ENCODE data around the gene CNOT3. TPM values are rescaled to one million over a fixed set of nuclear protein-coding genes. Genes with fewer than 3 reads are reported as not detected.
A peak's percentile ranks its signal among the peaks of the same experiment; 100 is the strongest.

CNOT3 gene
- total RNA-seq, 1 donor = 9.8 TPM

DNA sequence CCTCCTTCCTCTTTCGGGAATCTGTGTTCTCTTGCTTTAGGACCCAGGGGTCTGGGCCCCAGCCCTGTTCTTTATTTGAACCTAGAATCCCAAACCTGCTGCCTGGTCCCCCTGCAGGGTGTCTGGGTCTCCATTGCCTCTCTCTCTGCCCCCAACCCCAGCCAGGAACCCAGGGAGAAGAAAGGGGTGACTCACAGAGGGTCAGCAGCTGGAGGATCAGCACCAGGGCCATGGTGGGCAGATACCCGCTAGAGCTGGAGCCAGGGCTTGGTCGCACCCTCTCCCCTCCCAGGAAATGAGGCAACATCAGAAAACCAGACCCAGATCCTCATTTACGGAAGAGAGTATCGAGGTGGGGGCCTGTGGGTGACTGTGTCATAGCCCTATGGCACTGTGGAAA, 37.0 kb upstream of the CNOT3 start, which contains the start of gene OSCAR:
TSS of gene OSCAR (minus strand) at position 243 of the 400 bp plus-strand sequence. CDS start at position 232, 11 bp downstream.
- peak within 1 kb of the TSS; percentile 13 for H3K4me3 ChIP-seq (ENCODE audit: low read depth, low read length)
- TF ChIP-seq, protein P1, sequence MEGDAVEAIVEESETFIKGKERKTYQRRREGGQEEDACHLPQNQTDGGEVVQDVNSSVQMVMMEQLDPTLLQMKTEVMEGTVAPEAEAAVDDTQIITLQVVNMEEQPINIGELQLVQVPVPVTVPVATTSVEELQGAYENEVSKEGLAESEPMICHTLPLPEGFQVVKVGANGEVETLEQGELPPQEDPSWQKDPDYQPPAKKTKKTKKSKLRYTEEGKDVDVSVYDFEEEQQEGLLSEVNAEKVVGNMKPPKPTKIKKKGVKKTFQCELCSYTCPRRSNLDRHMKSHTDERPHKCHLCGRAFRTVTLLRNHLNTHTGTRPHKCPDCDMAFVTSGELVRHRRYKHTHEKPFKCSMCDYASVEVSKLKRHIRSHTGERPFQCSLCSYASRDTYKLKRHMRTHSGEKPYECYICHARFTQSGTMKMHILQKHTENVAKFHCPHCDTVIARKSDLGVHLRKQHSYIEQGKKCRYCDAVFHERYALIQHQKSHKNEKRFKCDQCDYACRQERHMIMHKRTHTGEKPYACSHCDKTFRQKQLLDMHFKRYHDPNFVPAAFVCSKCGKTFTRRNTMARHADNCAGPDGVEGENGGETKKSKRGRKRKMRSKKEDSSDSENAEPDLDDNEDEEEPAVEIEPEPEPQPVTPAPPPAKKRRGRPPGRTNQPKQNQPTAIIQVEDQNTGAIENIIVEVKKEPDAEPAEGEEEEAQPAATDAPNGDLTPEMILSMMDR (IDR thresholded peaks at IDR 0.05; ENCODE audit: insufficient read depth, low read length) = no peak
- DNase-seq (ENCODE audit: low read depth) = peak; percentile 33

DNA sequence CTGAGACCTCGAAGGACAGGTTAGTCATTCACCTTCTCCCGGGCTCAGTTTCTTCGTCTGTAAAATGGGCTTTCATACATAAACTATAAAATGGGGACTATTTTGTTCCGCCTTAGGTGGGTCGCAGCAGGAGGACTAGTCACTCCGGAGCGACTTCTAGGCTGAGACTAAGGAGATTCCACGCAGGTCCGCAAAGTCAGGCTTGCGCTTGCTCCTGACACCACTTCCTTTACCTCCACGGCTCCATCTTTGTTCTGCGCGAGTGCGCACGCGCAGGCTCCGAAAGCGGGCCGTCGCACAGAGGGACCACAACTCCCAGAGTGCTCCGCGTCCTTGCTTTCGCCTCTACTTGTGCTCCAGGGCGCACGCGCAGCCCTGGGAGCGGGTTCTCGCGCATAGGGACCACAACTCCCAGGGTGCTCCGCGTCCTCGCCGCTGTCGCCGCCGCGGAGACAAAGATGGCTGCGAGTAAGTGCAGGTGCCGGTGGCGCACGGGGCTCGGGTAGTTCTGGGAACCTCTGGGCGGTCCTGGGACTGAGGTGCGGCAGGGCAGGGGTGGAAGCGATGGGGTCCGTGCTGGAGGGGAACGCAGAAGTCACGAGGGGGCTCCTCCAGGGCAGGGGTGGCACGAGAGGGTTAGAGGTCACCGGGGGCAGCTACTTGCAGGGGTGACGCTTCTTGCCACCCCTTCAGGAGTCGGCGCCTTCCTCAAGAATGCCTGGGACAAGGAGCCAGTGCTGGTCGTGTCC, 35.0 kb upstream of the CNOT3 start, which contains the start of gene NDUFA3:
TSS of gene NDUFA3 (plus strand) at position 435 of the 749 bp plus-strand sequence. CDS start at position 459, 24 bp downstream.
- DNase-seq (ENCODE audit: low read depth) = peak; percentile 98
- TF ChIP-seq, protein P1 (IDR thresholded peaks at IDR 0.05; ENCODE audit: insufficient read depth, low read length) = no peak
- H3K4me3 ChIP-seq (ENCODE audit: low read depth, low read length) = peak within 1 kb of the TSS; percentile 96

DNA sequence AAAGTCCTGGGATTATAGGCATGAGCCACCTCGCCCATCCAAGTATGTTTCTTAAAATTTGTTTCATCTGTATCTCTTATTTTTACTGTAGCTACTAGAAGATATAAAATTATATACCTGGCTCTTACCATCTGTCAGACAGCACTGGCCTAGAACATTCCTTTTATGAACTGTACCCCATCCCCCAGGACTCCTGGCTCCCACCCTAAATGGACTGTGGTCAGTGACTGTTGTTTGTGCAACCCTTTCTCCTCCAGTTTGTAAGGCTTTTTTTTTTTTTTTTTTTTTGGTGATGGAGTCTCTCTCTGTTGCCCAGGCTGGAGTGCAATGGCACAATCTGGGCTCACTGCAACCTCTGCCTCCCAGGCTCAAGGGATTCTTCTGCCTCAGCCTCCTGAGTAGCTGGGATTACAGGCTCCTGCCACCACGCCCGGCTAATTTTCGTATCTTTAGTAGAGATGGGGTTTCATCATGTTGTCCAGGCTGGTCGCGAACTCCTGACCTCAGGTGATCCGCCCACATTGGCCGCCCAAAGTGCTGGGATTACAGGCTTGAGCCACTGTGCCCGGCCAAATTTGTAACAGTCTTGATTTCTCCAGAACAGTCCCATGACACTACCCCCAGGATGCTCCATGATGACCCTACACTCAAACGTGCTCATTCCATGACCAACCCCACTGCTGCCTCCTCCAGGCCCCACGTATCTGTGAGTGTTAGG, 32.4 kb upstream of the CNOT3 start:
- no peak for DNase-seq (ENCODE audit: low read depth)
- TF ChIP-seq, protein P1 (IDR thresholded peaks at IDR 0.05; ENCODE audit: insufficient read depth, low read length) = no peak
- no peak overlapping the region for H3K4me3 ChIP-seq (ENCODE audit: low read depth, low read length)

DNA sequence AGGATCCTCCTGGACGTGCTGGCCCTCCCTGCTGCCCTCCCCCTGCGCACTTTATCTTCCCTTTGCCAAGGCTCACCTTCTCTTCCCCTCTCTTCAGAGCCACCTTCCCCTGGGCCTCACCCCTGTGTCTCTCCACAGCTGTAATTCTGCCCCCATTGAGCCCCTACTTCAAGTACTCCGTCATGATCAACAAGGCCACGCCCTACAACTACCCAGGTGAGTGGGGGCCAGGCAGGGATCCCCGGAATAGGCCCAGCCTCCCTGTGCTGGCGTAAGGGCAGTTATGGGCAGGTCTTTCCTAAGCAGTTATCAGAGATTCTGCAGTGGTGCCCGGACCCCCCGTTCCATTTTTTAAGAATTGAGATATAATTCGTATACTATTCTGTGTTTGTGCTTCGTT, 31.8 kb upstream of the CNOT3 start:
- no peak overlapping the region for H3K4me3 ChIP-seq (ENCODE audit: low read depth, low read length)
- TF ChIP-seq, protein P1 (IDR thresholded peaks at IDR 0.05; ENCODE audit: insufficient read depth, low read length) = no peak
- DNase-seq (ENCODE audit: low read depth) = no peak

DNA sequence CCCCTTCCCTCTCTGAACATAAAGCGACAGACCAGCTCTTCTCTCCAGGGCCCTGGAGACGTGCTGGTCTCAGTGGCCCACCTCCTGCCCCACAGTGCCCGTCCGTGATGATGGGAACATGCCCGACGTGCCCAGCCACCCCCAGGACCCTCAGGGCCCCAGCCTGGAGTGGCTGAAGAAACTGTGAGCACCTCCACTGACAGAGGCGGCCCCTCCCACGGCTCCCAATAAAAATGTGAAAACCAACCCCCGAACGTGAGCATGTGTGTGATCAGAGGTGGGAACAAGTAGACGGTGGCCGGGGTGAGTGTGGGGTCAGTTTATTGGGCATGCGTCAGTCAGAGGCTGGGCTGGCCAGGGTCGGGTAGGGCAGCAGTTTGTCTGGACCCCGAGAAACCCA, 30.8 kb upstream of the CNOT3 start:
- no peak overlapping the region for H3K4me3 ChIP-seq (ENCODE audit: low read depth, low read length)
- TF ChIP-seq, protein P1 (IDR thresholded peaks at IDR 0.05; ENCODE audit: insufficient read depth, low read length) = no peak
- DNase-seq (ENCODE audit: low read depth) = no peak

DNA sequence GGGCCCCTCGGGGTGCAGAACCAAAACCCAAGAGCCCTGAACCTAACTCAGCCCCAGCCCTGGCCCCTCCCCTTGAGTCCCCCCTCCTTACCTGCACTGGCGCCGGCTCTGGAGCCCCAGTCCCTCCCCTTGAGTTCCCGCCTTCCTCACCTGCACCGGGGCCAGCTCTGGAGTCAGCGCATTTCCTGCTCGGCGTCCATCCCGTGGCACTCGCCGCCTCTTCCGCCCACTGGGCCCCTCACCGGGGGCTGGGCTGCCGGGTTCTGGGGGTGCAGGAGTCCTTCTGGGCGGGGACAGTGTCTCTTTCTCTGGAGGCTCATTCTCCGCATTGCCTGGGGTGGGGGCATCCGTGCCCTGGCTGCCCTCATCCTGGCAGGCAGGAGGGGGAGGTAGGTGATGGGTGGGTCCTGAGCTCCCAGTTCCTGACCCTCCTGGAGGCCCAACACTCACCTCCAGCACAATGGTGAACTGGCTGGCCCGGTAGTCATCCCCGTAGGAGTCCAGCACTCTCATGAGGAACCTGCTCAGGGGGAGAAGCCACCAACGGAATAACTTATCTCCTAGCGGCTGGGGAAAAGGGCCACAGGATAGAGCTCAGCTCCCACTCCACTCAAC, 29.6 kb upstream of the CNOT3 start:
- TF ChIP-seq, protein P1 (IDR thresholded peaks at IDR 0.05; ENCODE audit: insufficient read depth, low read length) = no peak
- no peak for DNase-seq (ENCODE audit: low read depth)
- no peak overlapping the region for H3K4me3 ChIP-seq (ENCODE audit: low read depth, low read length)

Data from fibroblast of the aortic adventitia (primary cell).